Mammary epithelial cell (primary cell): Measurements from ENCODE around the gene ARHGAP42.

Source experiments
- EZH2 ChIP-seq: IDR thresholded peaks from 2 replicates; pipeline ENCODE4 v1.6.1; 2012; ENCODE audit warnings: low read length, inconsistent platforms, borderline replicate concordance
- TF ChIP-seq, protein P1 (sequence below), 2 donors: IDR thresholded peaks in 1 of 2; conservative IDR thresholded peaks in 1 of 2; 2 replicates each; pipeline ENCODE4 v1.5.1; 2011 to 2012; ENCODE audit warnings: inconsistent platforms in 2 of 2, low read length in 2 of 2, mild to moderate bottlenecking in 2 of 2, control low read depth in 1 of 2, low read depth in 1 of 2; ENCODE audit not compliant: insufficient read depth in 1 of 2; ENCODE audit errors: extremely low read depth in 1 of 2

DNA sequence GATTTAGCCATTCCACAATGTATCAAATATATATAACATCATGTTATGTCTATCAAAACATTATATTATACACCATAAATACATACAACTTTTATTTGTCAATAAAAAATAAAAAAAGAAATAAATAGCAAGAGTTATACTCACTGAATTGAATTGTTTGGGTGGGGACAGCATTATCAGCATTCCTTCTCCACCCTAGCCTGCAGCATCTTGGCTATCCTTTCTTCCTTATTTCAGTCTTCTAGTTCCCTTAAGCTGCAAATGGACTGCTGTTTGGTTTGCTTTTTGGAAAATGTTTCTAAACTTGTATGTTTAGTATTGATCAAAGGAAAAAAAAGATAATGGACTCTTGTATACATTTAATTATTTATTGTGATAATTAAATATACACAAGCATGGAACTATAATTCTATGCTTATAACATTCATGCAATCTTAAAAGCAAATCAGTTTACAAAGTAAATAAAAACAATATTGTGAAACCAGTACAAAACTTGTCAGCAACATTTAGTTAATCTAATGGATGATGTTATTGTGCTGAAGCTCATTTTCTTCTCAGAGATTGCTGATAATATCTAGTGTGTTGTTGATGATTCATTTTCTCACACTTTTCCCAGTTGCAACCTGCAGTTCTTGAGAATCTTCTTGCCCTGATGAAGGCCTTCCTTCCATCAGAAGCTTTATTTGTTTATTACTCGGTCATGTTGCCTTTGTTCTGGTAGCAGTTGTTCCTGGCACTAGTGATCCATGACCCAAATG lies 5.0 kb downstream of the ARHGAP42 start:
- TF ChIP-seq, protein P1, sequence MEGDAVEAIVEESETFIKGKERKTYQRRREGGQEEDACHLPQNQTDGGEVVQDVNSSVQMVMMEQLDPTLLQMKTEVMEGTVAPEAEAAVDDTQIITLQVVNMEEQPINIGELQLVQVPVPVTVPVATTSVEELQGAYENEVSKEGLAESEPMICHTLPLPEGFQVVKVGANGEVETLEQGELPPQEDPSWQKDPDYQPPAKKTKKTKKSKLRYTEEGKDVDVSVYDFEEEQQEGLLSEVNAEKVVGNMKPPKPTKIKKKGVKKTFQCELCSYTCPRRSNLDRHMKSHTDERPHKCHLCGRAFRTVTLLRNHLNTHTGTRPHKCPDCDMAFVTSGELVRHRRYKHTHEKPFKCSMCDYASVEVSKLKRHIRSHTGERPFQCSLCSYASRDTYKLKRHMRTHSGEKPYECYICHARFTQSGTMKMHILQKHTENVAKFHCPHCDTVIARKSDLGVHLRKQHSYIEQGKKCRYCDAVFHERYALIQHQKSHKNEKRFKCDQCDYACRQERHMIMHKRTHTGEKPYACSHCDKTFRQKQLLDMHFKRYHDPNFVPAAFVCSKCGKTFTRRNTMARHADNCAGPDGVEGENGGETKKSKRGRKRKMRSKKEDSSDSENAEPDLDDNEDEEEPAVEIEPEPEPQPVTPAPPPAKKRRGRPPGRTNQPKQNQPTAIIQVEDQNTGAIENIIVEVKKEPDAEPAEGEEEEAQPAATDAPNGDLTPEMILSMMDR (conservative IDR thresholded peaks at IDR 0.05 in 1 of 2, IDR thresholded peaks at IDR 0.05 in 1 of 2; ENCODE audit: extremely low read depth in 1 of 2, insufficient read depth in 1 of 2, low read depth in 1 of 2, low read length in 2 of 2): no peak
- TF ChIP-seq EZH2: no peak
